NCI-H748 (cell line): ENCODE measurements around the gene GUCY1A2.

Experiments
- DNase-seq: peaks from one replicate; lab custom pipeline; 2025; ENCODE audit not compliant: unreplicated experiment; lab: John Stamatoyannopoulos, UW

The GUCY1A2 gene

DNA sequence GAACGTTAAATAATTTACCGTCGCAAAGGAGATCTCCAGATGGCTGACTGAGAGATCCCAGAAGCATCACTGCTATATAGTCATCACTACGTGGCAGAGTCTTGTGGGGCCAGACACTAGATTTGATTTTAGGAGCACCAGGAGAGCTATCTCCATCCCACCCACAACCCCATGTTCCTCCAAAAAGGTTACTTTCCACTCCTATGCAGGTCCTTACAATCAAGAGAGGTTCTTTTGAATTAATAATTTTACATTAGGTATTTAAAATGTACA is 19.4 kb downstream of the GUCY1A2 start:
- no peak for DNase-seq

DNA sequence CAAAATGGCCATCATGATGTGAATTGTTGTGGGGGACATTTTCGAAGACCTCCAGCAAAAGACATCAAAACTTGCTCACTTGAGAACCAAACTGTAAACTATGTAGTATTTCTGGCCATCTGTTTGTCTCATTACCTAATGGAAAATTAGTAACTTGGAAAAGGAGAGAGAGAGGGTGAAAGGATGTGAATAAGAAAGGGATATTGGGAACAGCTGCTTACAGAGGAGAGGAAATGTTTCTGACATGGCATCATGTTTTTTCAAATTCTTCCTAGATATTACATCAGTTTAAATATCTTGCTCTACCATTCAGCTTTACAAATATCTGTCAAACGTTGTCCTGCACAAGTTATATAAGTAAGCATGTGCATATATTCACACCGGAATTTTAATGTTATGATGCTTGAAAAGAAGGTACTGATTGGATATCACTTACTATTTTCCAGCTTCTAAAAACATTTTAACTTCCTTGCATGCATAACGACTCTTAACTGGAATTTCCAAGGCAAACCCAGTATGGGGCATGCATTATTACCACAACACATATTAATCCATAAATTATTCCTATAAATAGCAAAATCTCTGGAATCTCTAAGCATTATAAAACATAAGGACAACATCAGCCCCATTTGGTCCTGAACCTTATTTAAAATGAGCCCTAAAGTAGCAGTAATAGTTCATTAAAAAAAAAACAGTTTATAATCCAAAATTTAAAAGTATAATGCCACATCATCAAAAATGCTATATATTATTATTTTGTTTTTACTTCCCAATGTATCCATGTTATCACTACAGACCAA is 20.0 kb downstream of the GUCY1A2 start:
- DNase-seq, result no peak

GRCh38 chr11:106997227-106997626 is 21.0 kb downstream of the GUCY1A2 start:
- DNase-seq, result no peak

DNA sequence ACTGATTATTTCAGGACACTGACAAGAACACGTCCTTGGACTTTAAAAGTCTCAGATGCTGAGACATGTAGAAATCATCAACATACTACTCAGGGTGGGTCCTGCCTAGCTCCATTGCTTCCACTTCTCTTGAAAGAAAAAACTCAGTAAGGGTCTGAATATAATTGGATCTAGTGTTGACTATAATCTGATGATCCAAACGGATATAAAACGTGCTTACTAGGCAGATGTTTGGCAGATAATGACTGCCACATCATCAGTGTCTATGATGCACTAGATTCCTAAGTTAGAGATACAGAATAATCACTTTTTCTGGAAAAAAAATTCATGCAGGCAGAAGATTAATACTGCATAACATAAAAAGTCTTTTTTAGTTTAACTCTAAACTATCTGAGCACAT is 21.6 kb downstream of the GUCY1A2 start:
- DNase-seq, result no peak

- no peak for DNase-seq
These were observed 27.9 kb downstream of the GUCY1A2 start for GRCh38 chr11:106990331-106990730.

GRCh38 chr11:106989078-106989455 is 29.2 kb downstream of the GUCY1A2 start:
- DNase-seq, result no peak

GRCh38 chr11:106988151-106989077 is 29.9 kb downstream of the GUCY1A2 start:
- DNase-seq, result no peak

DNA sequence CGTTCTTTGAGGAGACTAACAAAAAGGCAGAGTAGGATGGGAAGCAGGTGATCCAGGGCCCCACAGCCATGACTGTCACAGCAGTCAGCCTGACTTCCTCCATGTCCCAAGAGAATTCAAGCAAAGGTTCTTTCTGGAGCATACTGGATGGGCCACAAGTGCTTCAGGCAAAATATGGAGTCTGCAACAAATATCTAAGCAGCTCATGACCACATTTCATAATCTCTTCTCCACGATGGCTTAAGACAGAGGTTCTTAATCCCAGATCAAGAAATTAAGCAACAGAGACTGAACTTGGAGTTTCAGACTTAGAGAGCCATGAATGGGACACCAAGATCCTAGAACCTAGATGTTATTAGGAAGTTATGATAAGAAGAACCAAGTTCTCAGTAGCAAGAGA is 31.6 kb downstream of the GUCY1A2 start:
- DNase-seq, result no peak

DNA sequence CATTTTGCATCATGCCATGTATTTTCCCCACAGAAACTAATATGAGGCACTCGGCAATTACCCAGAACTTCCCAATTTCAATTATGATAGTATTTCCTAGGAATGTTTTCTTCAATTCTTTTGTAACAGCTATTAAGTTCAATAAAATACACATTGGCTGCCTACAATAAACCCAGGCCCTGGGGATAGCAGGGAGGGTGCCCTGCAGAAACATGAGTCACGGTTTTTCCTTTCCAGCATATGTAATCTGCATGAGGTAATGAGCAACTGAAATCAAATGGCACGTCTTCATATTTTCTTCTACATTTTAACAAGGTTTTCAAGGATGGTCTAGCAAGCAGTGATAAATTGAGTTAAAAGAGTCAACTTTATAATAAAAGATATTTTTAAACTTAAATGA is 32.0 kb downstream of the GUCY1A2 start:
- DNase-seq, result no peak

DNA sequence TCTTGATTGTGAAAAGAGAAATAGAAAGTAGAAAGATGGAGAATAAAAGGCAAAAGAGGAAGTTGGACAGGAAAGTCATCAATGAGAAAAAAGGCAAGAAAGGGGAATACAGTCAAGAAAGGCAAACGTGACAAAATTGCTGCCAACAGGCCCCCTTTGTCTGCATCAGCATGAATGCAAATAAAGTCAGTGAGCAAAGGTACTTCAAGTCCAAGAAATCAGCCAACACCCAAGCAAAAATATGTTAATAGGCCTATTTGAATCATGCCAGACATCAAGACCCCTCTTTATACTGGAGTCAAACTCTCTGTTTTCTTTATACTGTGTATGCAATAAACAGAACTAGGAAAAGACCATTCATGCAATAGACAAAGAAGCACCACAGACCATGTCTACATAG is 34.3 kb downstream of the GUCY1A2 start:
- DNase-seq, result no peak

GRCh38 chr11:106983261-106983660 is 35.0 kb downstream of the GUCY1A2 start:
- DNase-seq, result no peak

- DNase-seq, result no peak
These were observed 43.4 kb downstream of the GUCY1A2 start for GRCh38 chr11:106974831-106975230.

- DNase-seq, result no peak
These were observed 46.4 kb downstream of the GUCY1A2 start for GRCh38 chr11:106971864-106972263.

GRCh38 chr11:106969644-106970355 is 48.5 kb downstream of the GUCY1A2 start:
- no peak for DNase-seq

- DNase-seq, result no peak
These were observed 55.3 kb downstream of the GUCY1A2 start for GRCh38 chr11:106962995-106963394.

DNA sequence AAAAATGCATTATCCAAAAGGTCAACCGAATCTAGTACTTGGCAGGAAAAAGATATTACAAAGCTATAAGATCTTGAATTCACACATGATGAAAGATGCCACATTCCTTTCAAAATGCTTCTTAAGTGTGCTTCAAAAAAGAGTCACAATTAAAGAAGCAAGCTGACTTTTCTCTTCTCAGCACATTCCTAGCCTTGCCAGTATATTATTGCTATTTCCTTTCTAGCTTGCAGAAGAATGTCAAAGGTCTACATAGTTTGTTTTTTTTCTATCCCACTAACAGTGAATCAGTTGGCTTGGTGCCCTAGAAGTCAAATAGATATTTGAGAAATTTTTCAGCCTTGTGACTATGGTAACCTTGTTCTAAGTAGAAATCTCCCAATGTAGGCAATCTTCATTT is 56.8 kb downstream of the GUCY1A2 start:
- DNase-seq, result no peak

- DNase-seq, result no peak
These were observed 57.2 kb downstream of the GUCY1A2 start for GRCh38 chr11:106961048-106961447.

GRCh38 chr11:106959800-106960199 is 58.5 kb downstream of the GUCY1A2 start:
- no peak for DNase-seq

DNA sequence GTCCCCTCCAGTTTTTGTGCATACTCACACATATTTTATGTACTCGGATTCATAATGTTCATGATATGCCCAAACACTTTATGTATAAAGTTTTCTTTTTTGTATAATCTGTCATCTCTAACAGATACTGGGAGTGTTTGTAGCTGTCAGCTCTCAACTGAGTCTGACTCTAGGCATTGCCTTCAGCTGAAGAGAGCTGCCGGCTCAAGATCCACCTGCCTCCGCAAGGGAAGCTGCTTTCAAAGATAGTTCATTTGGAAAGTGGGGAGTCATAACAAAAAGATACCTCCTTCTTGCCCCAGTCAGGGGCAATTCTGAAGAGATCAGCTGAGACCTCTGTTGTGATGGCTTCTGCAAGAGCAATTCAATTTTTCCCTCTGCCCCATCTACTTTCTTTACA is 58.9 kb downstream of the GUCY1A2 start:
- DNase-seq, result no peak

- no peak for DNase-seq
These were observed 59.6 kb downstream of the GUCY1A2 start for GRCh38 chr11:106958517-106959248.

- no peak for DNase-seq
These were observed 61.2 kb downstream of the GUCY1A2 start for GRCh38 chr11:106957030-106957482.
